Hematopoietic multipotent progenitor cell treated with erythropoietin and hydrocortisone succinate and interleukin-3 and kit ligand, for 6 days (in vitro differentiated cells): Measurements from ENCODE around the gene GOLPH3.
"Not testable (repeated sequence)": the region's sequence is repeated elsewhere in the genome, so short reads cannot be mapped to it uniquely, and the experiment has no call there.

Source experiments
- DNase-seq: peaks from one replicate; pipeline ENCODE4 v3.0.0-alpha.2; 2015

GOLPH3 gene

DNA sequence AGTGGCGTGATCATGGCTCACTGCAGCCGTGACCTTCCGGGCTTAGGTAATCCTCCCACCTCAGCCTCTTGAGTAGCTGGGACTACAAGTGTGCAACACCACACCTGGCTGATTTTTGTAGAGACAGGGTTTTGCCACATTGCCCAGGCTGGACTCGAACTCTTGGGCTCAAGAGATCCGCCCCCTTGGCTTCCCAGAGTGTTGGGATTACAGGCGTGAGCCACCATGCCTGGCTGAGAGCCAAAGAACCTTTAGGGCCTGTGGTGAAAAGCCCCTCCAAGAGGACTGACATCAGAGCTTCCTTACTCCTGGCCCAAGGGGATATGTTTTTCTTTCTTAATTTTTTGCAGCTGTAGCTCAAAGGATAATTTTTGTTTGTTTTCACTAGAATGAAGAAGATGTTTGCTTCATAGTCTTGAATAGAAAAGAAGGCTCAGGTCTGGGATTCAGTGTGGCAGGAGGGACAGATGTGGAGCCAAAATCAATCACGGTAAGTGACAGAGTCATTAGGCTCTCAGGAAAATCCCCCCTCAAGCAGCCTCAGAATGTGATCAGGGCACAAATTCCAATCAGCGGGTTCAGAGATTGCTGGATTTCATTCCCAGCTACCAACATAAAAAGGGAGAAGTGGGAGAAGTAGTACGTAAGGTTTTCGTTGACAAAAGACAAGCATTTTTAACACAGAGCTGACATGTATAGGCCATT, 77.1 kb downstream of the GOLPH3 start:
- no peak for DNase-seq

DNA sequence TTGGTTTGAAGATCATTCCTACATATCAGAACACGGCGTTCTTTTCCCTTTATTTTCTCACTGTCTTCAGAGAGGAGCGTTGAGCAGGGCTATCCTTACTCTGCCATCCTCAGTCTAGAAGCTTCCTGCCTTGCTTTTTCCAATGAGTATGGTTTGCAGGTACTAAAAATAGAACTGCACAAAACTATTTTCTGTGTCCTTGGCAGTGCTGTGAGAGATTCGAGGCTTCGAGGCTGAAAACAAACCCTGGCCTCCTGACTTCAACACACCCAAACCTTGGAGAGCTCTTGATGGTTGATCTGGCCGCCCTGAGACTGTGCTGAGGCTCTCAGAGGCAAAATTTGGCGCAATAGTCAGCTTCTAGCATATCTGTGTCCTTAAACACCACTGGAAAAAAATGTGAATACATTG, 78.9 kb downstream of the GOLPH3 start:
- DNase-seq, result no peak

DNA sequence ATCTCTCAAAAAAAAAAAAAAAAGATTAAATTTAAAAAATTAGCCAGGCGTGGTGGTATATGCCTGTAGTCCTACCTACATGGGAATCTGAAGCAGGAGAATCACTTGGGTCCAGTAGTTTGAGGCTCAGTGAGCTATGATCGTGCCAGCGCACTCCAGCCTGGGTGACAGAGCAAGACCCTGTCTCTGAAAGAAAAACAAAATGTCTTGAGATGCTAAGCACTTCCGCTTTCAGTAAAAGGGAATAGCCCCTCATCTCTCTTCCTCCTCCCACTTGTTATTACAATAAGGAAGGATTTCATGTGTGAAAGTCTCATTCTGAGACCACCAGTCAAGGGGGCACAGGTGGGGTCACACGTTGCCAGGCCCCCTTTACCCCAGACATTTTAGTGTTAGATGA, 79.4 kb downstream of the GOLPH3 start:
- DNase-seq, result no peak

DNA sequence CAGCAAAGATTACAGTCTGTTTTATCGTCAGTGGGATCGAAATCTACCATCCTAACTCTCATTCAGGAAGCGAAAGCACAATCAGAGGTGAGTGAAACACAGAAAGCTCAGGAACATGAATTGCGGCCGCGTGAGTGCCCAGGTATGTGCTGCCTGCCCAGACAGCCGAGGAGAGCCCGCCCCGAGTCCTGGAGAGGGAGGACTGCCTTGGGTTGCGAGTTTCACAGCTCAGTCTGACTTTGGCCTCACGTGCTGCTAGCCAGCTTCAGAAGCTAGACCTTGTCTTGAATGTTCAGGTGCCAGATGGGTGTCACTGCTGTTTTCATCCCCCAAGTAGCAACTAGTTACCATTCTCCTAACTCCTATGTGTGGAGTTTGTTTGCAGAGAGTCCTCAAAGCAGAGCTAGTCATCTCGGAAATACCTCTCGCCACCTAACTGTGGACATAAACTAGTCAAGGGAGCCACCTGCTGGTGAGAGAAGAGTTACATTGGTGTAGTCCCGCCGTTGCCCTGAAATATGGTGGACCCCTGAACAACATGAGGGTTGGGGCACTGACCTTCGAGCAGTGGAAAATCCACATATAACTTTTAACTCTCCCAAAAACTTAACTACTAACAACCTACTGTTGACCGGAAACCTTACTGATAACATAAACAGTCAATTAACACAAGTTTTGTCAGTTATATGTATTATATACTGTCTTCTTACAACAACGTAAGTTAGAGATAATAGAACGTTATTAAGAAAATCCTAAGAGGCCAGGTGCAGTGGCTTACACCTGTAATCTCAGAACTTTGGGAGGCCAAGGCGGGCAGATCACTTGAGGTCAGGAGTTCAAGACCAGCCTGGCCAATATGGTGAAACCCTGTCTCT, 80.9 kb downstream of the GOLPH3 start:
- peak; percentile 93 for DNase-seq

DNA sequence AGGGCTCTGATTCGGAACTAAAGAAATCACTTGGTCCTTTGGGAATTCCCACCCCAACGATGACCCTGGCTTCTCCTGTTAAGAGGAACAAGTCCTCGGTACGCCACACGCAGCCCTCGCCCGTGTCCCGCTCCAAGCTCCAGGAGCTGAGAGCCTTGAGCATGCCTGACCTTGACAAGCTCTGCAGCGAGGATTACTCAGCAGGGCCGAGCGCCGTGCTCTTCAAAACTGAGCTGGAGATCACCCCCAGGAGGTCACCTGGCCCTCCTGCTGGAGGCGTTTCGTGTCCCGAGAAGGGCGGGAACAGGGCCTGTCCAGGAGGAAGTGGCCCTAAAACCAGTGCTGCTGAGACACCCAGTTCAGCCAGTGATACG, 83.4 kb downstream of the GOLPH3 start:
- DNase-seq, result no peak

DNA sequence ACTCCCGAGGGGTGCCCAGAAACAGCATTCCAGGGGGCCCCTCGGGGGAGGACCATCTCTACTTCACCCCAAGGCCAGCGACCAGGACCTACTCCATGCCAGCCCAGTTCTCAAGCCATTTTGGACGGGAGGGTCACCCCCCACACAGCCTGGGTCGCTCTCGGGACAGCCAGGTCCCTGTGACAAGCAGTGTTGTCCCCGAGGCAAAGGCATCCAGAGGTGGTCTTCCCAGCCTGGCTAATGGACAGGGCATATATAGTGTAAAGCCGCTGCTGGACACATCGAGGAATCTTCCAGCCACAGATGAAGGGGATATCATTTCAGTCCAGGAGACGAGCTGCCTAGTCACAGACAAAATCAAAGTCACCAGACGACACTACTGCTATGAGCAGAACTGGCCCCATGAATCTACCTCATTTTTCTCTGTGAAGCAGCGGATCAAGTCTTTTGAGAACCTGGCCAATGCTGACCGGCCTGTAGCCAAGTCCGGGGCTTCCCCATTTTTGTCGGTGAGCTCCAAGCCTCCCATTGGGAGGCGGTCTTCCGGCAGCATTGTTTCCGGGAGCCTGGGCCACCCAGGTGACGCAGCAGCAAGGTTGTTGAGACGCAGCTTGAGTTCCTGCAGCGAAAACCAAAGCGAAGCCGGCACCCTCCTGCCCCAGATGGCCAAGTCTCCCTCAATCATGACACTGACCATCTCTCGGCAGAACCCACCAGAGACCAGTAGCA, 83.9 kb downstream of the GOLPH3 start:
- no peak for DNase-seq

DNA sequence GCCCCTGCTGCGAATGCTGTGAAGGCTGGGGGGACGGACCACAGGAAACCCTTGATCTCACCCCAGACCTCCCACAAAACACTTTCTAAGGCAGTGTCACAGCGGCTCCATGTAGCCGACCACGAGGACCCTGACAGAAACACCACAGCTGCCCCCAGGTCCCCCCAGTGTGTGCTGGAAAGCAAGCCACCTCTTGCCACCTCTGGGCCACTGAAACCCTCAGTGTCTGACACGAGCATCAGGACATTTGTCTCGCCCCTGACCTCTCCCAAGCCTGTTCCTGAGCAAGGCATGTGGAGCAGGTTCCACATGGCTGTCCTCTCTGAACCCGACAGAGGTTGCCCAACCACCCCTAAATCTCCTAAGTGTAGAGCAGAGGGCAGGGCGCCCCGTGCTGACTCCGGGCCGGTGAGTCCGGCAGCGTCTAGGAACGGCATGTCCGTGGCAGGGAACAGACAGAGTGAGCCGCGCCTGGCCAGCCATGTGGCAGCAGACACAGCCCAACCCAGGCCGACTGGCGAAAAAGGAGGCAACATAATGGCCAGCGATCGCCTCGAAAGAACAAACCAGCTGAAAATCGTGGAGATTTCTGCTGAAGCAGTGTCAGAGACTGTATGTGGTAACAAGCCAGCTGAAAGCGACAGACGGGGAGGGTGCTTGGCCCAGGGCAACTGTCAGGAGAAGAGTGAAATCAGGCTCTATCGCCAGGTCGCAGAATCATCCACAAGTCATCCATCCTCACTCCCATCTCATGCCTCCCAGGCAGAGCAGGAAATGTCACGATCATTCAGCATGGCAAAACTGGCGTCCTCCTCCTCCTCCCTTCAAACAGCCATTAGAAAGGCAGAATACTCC, 84.7 kb downstream of the GOLPH3 start:
- DNase-seq, result no peak

DNA sequence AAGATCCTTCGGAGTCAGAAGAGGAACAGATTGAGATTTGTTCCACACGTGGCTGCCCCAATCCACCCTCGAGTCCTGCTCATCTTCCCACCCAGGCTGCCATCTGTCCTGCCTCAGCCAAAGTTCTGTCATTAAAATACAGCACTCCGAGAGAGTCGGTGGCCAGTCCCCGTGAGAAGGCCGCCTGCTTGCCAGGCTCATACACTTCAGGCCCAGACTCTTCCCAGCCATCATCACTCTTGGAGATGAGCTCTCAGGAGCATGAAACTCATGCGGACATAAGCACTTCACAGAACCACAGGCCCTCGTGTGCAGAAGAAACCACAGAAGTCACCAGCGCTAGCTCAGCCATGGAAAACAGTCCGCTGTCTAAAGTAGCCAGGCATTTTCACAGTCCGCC, 85.9 kb downstream of the GOLPH3 start:
- DNase-seq, result no peak

DNA sequence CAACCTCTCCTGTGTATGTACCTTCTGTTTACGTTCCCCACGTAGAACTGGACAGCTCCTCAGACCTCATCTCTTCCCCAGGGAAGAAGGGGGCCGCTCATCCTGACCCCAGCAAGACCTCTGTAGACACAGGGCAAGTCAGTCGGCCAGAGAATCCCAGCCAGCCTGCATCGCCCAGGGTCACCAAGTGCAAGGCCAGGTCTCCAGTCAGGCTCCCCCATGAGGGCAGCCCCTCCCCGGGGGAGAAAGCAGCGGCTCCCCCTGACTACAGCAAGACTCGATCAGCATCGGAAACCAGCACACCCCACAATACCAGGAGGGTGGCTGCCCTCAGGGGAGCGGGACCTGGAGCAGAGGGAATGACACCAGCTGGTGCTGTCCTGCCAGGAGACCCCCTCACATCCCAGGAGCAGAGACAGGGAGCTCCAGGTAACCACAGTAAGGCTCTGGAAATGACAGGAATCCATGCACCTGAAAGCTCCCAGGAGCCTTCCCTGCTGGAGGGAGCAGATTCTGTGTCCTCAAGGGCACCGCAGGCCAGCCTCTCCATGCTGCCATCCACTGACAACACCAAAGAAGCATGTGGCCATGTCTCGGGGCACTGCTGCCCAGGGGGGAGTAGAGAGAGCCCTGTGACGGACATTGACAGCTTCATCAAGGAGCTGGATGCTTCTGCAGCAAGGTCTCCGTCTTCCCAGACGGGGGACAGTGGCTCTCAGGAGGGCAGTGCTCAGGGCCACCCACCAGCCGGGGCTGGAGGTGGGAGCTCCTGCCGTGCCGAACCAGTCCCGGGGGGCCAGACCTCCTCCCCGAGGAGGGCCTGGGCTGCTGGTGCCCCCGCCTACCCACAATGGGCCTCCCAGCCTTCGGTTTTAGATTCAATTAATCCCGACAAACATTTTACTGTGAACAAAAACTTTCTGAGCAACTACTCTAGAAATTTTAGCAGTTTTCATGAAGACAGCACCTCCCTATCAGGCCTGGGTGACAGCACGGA, 86.7 kb downstream of the GOLPH3 start:
- no peak for DNase-seq

DNA sequence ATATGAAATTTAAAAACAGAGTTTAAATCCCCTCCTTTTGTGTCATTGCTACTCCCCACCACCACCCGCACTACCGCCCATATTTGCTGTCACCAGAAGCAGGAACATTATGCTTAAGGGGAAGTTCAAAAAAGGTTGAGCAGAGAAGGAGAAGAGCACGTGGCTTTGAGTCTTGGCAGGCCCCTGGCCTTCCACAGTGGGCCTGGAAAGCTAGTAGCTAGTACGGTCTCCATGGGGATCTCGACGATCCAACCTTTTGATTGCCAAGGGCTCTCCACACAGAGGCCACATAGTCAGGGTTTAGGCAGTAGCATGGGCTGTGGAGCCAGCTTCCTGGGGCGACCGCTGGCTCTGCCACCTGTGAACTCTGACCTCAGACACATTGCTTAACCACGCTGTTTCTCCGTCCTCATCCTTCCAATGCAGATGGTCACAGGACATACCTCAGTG, 90.1 kb downstream of the GOLPH3 start:
- DNase-seq, result peak; percentile 12

DNA sequence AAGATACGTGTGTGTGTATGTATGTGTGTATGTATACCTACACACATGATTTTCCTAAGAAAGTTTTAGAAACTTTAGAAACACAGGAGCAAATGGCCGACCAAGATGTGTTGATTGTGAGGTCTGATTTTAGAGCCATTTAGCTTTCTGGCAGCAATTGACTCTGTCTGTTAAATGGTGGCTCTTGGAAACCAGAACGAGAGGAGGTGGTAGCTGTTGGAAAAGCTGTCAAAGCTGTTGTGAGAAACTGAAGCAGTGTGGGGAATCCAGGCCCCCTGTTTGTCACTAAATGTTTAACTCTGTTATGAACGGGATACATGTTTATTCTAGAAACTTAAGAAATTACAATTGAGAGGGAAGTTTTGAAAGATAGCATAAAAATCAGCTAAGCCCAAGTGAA, 91.4 kb downstream of the GOLPH3 start:
- DNase-seq, result no peak

DNA sequence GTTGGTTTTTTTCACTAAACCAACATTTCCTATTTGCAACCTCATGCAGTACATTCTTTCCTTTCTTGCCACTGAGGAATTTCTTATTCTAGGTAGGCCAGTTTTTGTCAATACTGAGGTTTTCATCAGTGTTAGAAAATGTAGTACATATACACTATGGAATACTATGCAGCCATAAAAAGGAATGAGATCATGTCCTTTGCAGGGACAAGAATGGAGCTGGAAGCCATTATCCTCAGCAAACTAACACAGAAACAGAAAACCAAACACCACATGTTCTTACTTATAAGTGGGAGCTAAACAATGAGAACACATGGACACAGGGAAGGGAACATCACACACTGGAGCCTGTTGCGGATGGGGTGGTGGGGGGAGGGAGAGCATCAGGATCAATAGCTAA, 93.6 kb downstream of the GOLPH3 start:
- not testable (repeated sequence) for DNase-seq

DNA sequence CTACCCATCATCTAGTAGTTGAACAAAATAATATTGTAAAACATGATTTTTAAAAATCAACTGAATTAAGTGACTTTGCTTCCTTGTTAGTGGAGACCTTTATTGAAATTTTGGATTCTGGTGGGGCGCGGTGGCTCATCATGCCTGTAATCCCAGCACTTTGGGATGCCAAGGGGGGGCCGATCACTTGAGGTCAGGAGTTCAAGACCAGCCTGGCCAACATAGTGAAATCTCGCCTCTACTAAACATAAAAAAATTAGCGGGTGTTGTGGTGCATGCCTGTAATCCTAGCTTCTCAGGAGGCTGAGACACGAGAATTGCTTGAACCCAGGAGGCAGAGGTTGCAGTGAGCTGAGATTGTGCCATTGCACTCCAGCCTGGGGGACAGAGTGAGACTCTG, 95.3 kb downstream of the GOLPH3 start:
- DNase-seq, result not testable (repeated sequence)

DNA sequence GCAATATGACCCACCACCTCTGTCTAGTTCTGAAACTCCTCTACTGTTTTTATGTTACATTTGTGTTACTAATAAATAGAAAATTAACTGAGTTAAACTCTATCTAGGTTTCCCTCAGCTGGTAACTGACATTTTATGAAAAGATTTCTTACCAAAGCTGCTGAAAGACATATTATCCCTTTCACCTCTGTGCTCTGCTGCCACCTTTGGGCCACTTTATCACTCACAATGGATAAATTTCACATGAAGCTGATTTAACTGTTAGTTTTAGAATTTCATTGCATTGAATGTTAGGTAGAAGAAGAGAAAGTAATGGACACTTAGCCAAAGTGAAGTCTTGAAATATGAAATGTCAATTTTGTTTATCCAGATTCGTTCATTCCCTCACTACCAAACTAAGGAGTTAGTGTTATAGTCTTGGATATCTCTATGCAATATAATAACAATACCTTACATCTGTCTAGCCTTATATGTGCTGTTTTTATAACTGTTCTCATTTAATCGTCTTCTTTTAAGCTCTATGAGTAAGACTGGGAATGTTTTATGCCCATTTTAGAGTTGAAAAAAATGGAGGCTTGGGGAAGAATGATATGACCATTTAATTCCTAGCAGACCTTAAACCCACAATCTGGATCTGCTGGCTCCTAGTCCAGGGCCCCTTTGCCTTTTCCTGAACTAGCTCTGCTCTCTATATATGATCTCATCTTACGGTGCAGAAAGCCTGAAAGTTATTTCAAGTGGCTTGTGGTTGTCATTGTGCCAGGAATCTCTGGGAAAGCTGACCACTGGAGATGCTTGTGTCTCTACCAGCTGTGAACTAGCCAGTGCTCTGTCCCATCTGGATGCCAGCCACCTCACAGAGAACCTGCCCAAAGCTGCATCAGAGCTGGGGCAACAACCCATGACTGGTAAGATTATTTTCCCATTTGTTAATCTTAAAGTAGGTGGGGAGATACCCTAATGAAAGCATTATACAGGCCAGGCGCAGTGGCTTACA, 97.1 kb downstream of the GOLPH3 start:
- DNase-seq, result peak; percentile 78
